A673 (cell line): Measurements from ENCODE around the gene SNORC. TPM values are rescaled to one million over a fixed set of nuclear protein-coding genes. Genes with fewer than 3 reads are reported as not detected.

Experiments used
- BruUV-seq: library from RNA; stranded (reverse); fragments of 400-500 nt; replicated peaks from 2 replicates; lab custom pipeline; 2021; lab: Mats Ljungman, UMichigan
- CTCF ChIA-PET: fragments of 300-600 bp; sonication (Branson Sonifier 250); formaldehyde crosslinking; loops from one replicate; lab custom pipeline; 2022; ENCODE audit warnings: antibody characterized with exemption; lab: Charles Lee
- POLR2A ChIA-PET: fragments of 300-600 bp; sonication (Branson Sonifier 250); formaldehyde crosslinking; loops from one replicate; lab custom pipeline; 2022; ENCODE audit warnings: antibody characterized with exemption; ENCODE audit not compliant: low non-redundant PET; lab: Charles Lee
- DNase-seq: peaks from one replicate; pipeline ENCODE4 v3.0.0-alpha.2; 2015; ENCODE audit warnings: low spot score
- H3K27ac ChIP-seq: fragments of 200-600 bp; sonication (generic); 2 replicates; pipeline ENCODE4 v1.5.1; 2016; ENCODE audit warnings: mixed run types, low read depth, mild to moderate bottlenecking, mixed read lengths, antibody characterized with exemption, low read length; ENCODE audit not compliant: poor library complexity, severe bottlenecking
- H3K27me3 ChIP-seq: fragments of 200-600 bp; sonication (generic); replicated peaks from 2 replicates; pipeline ENCODE4 v1.6.1; 2017; ENCODE audit warnings: mixed run types, low read depth, mild to moderate bottlenecking, mixed read lengths, antibody characterized with exemption, low read length; ENCODE audit not compliant: insufficient read depth, poor library complexity
- H3K36me3 ChIP-seq: fragments of 200-600 bp; sonication (generic); 2 replicates; pipeline ENCODE4 v1.6.1; 2016; ENCODE audit warnings: mixed run types, mild to moderate bottlenecking, mixed read lengths, antibody characterized with exemption, low read length; ENCODE audit not compliant: insufficient read depth, poor library complexity, severe bottlenecking
- H3K4me1 ChIP-seq: fragments of 200-600 bp; sonication (generic); 2 replicates; pipeline ENCODE4 v1.6.1; 2017; ENCODE audit warnings: mixed run types, mild to moderate bottlenecking, mixed read lengths, antibody characterized with exemption, low read length; ENCODE audit not compliant: insufficient read depth, poor library complexity, severe bottlenecking
- H3K4me3 ChIP-seq: fragments of 200-600 bp; sonication (generic); 2 replicates; pipeline ENCODE4 v1.5.1; 2016; ENCODE audit warnings: low read depth, mixed run types, mild to moderate bottlenecking, mixed read lengths, low read length; ENCODE audit not compliant: poor library complexity, severe bottlenecking
- H3K9me3 ChIP-seq: fragments of 200-600 bp; sonication (generic); 2 replicates; pipeline ENCODE4 v1.6.1; 2016; ENCODE audit warnings: mixed run types, low read depth, mild to moderate bottlenecking, mixed read lengths, antibody characterized with exemption, low read length; ENCODE audit not compliant: poor library complexity, severe bottlenecking
- EZH2 ChIP-seq: fragments of 200-600 bp; sonication (generic); IDR thresholded peaks from 2 replicates; pipeline ENCODE4 v1.6.1; 2017; ENCODE audit warnings: borderline replicate concordance, low read depth, mild to moderate bottlenecking, mixed read lengths, antibody characterized with exemption, low read length; ENCODE audit not compliant: poor library complexity, severe bottlenecking
- intact Hi-C: fragments of 100-400 bp; cut with micrococcal nuclease; formaldehyde crosslinking; loops from one replicate; pipeline ENCODE4 v1.10.0; 2022; ENCODE audit not compliant: unreplicated experiment
- total RNA-seq: library from RNA; stranded (reverse); gene quantifications from 2 replicates; pipeline ENCODE4 v1.2.3, GENCODE V29; 2021
- TF ChIP-seq, protein P1 (sequence below): fragments of 300-800, 200-600 bp; sonication (generic); conservative IDR thresholded peaks from 2 replicates; pipeline ENCODE4 v1.5.1; 2017; ENCODE audit warnings: low read depth, mild to moderate bottlenecking, antibody characterized with exemption, low read length, moderate library complexity, mixed read lengths

The SNORC gene
- total RNA-seq, 1 experiment from 2014 or later = 4.6 TPM

DNA sequence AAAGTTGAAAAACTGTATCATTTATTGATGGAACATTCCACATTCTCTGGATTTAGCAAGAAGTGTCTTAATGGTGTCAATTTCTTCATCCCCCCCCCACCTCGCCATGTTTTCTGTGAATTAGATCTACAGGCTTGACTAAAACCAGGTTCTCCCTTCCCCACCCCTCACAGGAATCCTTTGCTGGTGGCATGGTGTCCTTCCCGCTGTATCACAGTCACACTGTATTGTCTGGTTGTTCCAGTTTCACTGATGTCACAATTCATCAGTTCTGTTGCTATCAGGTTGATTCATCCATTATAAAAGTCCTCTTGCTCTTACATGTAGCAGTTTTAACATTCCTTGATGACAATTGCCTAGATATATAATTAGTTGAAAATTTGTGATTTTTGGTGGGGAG lies 6.1 kb upstream of the SNORC start:
- no TSS peak for BruUV-seq
- no peaks in the 10 kb centered on the region for H3K27me3 ChIP-seq
- POLR2A ChIA-PET = no interaction called here
- intact Hi-C loops = no loop called here
- H3K9me3 ChIP-seq = no peaks in the 10 kb centered on the region
- H3K4me3 ChIP-seq = no peak overlapping the region
- no peaks in the 10 kb centered on the region for H3K36me3 ChIP-seq
- no peaks in the 10 kb centered on the region for H3K4me1 ChIP-seq
- CTCF ChIA-PET = no interaction called here
- no peak overlapping the region for H3K27ac ChIP-seq
- no peak for DNase-seq
- TF ChIP-seq EZH2 = no peak
- TF ChIP-seq, protein P1, sequence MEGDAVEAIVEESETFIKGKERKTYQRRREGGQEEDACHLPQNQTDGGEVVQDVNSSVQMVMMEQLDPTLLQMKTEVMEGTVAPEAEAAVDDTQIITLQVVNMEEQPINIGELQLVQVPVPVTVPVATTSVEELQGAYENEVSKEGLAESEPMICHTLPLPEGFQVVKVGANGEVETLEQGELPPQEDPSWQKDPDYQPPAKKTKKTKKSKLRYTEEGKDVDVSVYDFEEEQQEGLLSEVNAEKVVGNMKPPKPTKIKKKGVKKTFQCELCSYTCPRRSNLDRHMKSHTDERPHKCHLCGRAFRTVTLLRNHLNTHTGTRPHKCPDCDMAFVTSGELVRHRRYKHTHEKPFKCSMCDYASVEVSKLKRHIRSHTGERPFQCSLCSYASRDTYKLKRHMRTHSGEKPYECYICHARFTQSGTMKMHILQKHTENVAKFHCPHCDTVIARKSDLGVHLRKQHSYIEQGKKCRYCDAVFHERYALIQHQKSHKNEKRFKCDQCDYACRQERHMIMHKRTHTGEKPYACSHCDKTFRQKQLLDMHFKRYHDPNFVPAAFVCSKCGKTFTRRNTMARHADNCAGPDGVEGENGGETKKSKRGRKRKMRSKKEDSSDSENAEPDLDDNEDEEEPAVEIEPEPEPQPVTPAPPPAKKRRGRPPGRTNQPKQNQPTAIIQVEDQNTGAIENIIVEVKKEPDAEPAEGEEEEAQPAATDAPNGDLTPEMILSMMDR = no peak

GRCh38 chr2:232865165-232865564 lies 4.9 kb upstream of the SNORC start:
- H3K4me1 ChIP-seq = no peaks in the 10 kb centered on the region
- ChIA-PET CTCF (no interaction called here), POLR2A (no interaction called here)
- DNase-seq = no peak
- TF ChIP-seq EZH2 = no peak
- TF ChIP-seq, protein P1 = no peak
- no peaks in the 10 kb centered on the region for H3K27me3 ChIP-seq
- no TSS peak for BruUV-seq
- H3K4me3 ChIP-seq = no peak overlapping the region
- H3K9me3 ChIP-seq = no peaks in the 10 kb centered on the region
- H3K27ac ChIP-seq = no peak overlapping the region
- intact Hi-C loops = no loop called here
- no peaks in the 10 kb centered on the region for H3K36me3 ChIP-seq

GRCh38 chr2:232866104-232866503 lies 4.0 kb upstream of the SNORC start:
- TF ChIP-seq EZH2 = no peak
- TF ChIP-seq, protein P1 = no peak
- Histone ChIP-seq H3K27ac (no peak overlapping the region), H3K36me3 (no peaks in the 10 kb centered on the region), H3K9me3 (no peaks in the 10 kb centered on the region), H3K4me3 (no peak overlapping the region), H3K27me3 (no peaks in the 10 kb centered on the region), H3K4me1 (no peaks in the 10 kb centered on the region)
- DNase-seq = no peak
- BruUV-seq = no TSS peak
- intact Hi-C loops = no loop called here
- ChIA-PET POLR2A (no interaction called here), CTCF (no interaction called here)
